Measurements from ENCODE around the gene CCT8. TPM values are rescaled to one million over a fixed set of nuclear protein-coding genes. Genes with fewer than 3 reads are reported as not detected.

Gene CCT8
- total and polyA plus RNA-seq, 10 of the 15 experiments (the other 5 are each of a cell fraction or from before 2014, with no cell fraction given), result 321 to 696 (median 471) TPM

GRCh38 chr21:29073222-29074006 lies at the start of gene CCT8 (continued):
- TF ChIP-seq STAT3 (IDR thresholded peaks at IDR 0.05; ENCODE audit: low read depth, low read length) (no peak), LARP7 (IDR thresholded peaks at IDR 0.05) (peak; percentile 84), POLR2A (IDR thresholded peaks at IDR 0.05; ENCODE audit: low read depth, low read length) (peak; percentile 100), ESRRA (IDR thresholded peaks at IDR 0.05; ENCODE audit: low read length) (no peak), EZH2 (IDR thresholded peaks at IDR 0.05; ENCODE audit: borderline replicate concordance, control insufficient read depth, low read depth, low read length) (no peak), E2F8 (IDR thresholded peaks at IDR 0.05; ENCODE audit: low read depth, partially characterized antibody) (no peak), BMI1 (IDR thresholded peaks at IDR 0.05; ENCODE audit: borderline replicate concordance) (no peak), SRF (IDR thresholded peaks at IDR 0.05; ENCODE audit: low read depth in 2 of 2, low read length in 2 of 2) (peak; percentile 85 to 98), ATF7 (IDR thresholded peaks at IDR 0.05; ENCODE audit: low read depth) (peak; percentile 48; the same call in 1 of the 2 replicates), MLLT1 (IDR thresholded peaks at IDR 0.05) (peak; percentile 100), GATAD2B (conservative IDR thresholded peaks at IDR 0.05; ENCODE audit: low read depth) (no peak; the same call in none of the 2 replicates), MEF2A (IDR thresholded peaks at IDR 0.05; ENCODE audit: insufficient read depth, low read depth, low read length) (peak; percentile 57; the same call in 1 of the 2 replicates), TAF1 (IDR thresholded peaks at IDR 0.05; ENCODE audit: borderline replicate concordance, low read depth, low read length) (peak; percentile 92), ZNF592 (IDR thresholded peaks at IDR 0.05) (no peak), NR2F1 (conservative IDR thresholded peaks at IDR 0.05) (0 out of 2 replicates have a peak, but pooled peaks have one; percentile 43), NR2C1 (IDR thresholded peaks at IDR 0.05) (peak; percentile 71)
- TF ChIP-seq, protein P1, sequence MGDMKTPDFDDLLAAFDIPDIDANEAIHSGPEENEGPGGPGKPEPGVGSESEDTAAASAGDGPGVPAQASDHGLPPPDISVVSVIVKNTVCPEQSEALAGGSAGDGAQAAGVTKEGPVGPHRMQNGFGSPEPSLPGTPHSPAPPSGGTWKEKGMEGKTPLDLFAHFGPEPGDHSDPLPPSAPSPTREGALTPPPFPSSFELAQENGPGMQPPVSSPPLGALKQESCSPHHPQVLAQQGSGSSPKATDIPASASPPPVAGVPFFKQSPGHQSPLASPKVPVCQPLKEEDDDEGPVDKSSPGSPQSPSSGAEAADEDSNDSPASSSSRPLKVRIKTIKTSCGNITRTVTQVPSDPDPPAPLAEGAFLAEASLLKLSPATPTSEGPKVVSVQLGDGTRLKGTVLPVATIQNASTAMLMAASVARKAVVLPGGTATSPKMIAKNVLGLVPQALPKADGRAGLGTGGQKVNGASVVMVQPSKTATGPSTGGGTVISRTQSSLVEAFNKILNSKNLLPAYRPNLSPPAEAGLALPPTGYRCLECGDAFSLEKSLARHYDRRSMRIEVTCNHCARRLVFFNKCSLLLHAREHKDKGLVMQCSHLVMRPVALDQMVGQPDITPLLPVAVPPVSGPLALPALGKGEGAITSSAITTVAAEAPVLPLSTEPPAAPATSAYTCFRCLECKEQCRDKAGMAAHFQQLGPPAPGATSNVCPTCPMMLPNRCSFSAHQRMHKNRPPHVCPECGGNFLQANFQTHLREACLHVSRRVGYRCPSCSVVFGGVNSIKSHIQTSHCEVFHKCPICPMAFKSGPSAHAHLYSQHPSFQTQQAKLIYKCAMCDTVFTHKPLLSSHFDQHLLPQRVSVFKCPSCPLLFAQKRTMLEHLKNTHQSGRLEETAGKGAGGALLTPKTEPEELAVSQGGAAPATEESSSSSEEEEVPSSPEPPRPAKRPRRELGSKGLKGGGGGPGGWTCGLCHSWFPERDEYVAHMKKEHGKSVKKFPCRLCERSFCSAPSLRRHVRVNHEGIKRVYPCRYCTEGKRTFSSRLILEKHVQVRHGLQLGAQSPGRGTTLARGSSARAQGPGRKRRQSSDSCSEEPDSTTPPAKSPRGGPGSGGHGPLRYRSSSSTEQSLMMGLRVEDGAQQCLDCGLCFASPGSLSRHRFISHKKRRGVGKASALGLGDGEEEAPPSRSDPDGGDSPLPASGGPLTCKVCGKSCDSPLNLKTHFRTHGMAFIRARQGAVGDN (IDR thresholded peaks at IDR 0.05), result peak; percentile 44
